Activated B cell treated with CpG ODN at 0.5 μM for 24 hours (primary cell): Measurements from ENCODE around the gene HDAC5. TPM values are rescaled to one million over a fixed set of nuclear protein-coding genes. Genes with fewer than 3 reads are reported as not detected.

Experiments used
- ATAC-seq: fragments of 200-7000 bp; cut with Tn5 transposase; one replicate; pipeline ENCODE4 v1.10.0; 2021; ENCODE audit warnings: low read depth, mild to moderate bottlenecking, moderate library complexity
- CTCF ChIA-PET: fragments of 350-600 bp; sonication (Branson Sonifier 250); formaldehyde crosslinking; loops from one replicate; lab custom pipeline; 2021; ENCODE audit warnings: antibody characterized with exemption; lab: Charles Lee
- POLR2A ChIA-PET: fragments of 350-600 bp; sonication (Branson Sonifier 250); formaldehyde crosslinking; loops from one replicate; lab custom pipeline; 2021; ENCODE audit warnings: antibody characterized with exemption; lab: Charles Lee
- DNase-seq: peaks from one replicate; pipeline ENCODE4 v3.0.0; 2022
- H3K27ac Mint-ChIP-seq: one replicate; pipeline ENCODE4 v1.8.0; 2020; ENCODE audit warnings: mixed read lengths
- H3K27me3 Mint-ChIP-seq: one replicate; pipeline ENCODE4 v1.8.0; 2021; ENCODE audit warnings: mixed read lengths
- H3K36me3 Mint-ChIP-seq: one replicate; pipeline ENCODE4 v1.8.0; 2021; ENCODE audit warnings: low read depth, mixed read lengths
- H3K4me1 Mint-ChIP-seq: one replicate; pipeline ENCODE4 v1.8.0; 2021; ENCODE audit warnings: mixed read lengths
- H3K4me3 Mint-ChIP-seq: one replicate; pipeline ENCODE4 v1.8.0; 2020; ENCODE audit warnings: mild to moderate bottlenecking, mixed read lengths
- H3K9me3 Mint-ChIP-seq: one replicate; pipeline ENCODE4 v1.8.0; 2020; ENCODE audit warnings: mixed read lengths
- intact Hi-C: fragments of 100-400 bp; cut with micrococcal nuclease; formaldehyde crosslinking; loops from one replicate; pipeline ENCODE4 v1.15.1; 2024
- total RNA-seq: library from RNA; stranded (reverse); gene quantifications from 2 replicates; pipeline ENCODE4 v1.2.3, GENCODE V29; 2022
- TF ChIP-seq, protein P1 (sequence below): fragments of 200-600 bp; IDR thresholded peaks from one replicate; pipeline ENCODE4 v1.8.0; 2022; ENCODE audit warnings: antibody characterized with exemption, mild to moderate bottlenecking

The HDAC5 gene
- total RNA-seq, 1 donor from 2014 or later: 35.1 TPM

DNA sequence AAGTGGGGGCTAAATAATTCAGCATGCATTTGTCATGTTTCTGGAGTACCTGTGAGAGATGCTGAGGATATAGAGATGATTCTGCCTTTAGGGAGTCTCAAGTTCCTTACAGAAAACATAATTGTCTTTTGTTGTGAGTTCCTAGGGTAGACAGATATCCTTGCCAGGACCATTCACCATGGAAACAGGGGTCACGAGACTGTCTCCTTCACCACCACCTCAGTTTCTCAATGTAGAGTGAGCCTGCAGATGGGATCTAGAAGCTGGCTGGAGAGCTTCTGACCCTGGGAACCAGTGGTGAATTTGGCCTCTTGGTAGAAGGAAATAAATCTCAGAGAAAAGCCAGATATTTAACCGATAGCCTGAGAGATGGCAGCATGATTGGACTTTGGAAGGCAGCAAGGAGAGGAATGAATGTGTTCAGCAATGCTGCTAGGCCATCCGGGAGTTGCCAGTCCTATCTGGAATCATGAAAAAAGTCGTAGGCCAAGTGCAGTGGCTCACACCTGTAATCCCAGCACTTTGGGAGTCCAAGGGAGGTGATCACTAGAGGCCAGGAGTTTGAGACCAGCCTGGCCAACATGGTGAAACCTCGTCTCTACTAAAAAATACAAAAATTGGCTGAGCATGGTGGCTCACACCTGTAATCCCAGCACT lies 7.4 kb upstream of the HDAC5 start:
- DNase-seq (no peak), ATAC-seq (no peak)
- POLR2A ChIA-PET: interaction anchor here (1.1 kb wide), 1 partner anchor 12 kb away, joined by 7 read pairs; no protein-coding TSS in a partner anchor
- Mint-ChIP-seq H3K27me3 (no peaks in the 10 kb centered on the region), H3K9me3 (no peaks in the 10 kb centered on the region), H3K4me3 (no peak overlapping the region), H3K36me3 (no peaks in the 10 kb centered on the region), H3K4me1 (peaks cover 6% of the 10 kb centered on the region), H3K27ac (no peak overlapping the region)
- intact Hi-C loops: no loop called here
- TF ChIP-seq, protein P1, sequence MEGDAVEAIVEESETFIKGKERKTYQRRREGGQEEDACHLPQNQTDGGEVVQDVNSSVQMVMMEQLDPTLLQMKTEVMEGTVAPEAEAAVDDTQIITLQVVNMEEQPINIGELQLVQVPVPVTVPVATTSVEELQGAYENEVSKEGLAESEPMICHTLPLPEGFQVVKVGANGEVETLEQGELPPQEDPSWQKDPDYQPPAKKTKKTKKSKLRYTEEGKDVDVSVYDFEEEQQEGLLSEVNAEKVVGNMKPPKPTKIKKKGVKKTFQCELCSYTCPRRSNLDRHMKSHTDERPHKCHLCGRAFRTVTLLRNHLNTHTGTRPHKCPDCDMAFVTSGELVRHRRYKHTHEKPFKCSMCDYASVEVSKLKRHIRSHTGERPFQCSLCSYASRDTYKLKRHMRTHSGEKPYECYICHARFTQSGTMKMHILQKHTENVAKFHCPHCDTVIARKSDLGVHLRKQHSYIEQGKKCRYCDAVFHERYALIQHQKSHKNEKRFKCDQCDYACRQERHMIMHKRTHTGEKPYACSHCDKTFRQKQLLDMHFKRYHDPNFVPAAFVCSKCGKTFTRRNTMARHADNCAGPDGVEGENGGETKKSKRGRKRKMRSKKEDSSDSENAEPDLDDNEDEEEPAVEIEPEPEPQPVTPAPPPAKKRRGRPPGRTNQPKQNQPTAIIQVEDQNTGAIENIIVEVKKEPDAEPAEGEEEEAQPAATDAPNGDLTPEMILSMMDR: no peak
- CTCF ChIA-PET: no interaction called here

DNA sequence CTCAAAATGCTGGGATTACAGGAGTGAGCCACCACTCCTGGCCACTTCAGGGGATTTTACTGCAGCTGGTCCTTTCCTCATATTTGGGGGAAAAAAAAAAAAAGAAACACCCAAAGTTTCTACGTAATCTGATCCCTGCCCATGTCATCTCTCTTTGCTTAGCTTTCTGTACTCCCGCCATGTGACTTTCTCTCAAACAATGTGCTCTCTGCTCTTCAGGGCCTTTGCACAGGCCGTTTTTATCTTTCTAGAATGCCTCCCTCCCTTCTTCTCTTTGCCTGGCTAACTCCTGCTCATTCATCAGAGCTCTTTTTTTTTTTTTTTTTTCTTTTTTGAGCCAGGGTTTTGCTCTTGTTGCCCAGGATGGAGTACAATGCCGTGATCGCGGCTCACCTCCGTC lies 4.9 kb upstream of the HDAC5 start:
- ATAC-seq: no peak
- POLR2A ChIA-PET: interaction anchor here (0.6 to 1.0 kb wide), 4 partner anchors 17 to 214 kb away, joined by 3 to 16 read pairs (median 6); partner anchors contain the start of gene ATXN7L3

DNA sequence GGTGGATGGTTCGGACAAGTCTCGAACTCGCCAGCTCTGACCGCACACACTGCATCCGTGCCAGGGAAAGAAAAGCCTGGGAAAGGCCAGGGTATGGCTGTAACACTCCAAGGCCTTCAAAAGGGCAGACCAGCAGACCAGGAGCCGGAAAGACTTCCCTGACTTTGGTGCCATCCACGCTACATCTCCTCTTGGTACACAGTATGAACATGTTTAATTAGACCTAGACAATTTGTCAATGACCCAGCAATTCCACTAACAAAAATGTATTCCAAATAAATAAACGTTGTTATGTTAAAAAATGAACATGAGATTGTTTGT lies 637 bp upstream of the HDAC5 start:
- Mint-ChIP-seq H3K4me1 (peaks cover 45% of the 10 kb centered on the region), H3K27me3 (no peaks in the 10 kb centered on the region), H3K27ac (peak overlapping the region; percentile 97), H3K4me3 (peak overlapping the region; percentile 95), H3K36me3 (peaks cover 9% of the 10 kb centered on the region), H3K9me3 (no peaks in the 10 kb centered on the region)
- CTCF ChIA-PET: interaction anchor here (0.7 to 1.3 kb wide), 9 partner anchors 8 to 230 kb away, joined by 3 to 7 read pairs (median 3); partner anchors contain the start of gene UBTF
- POLR2A ChIA-PET: interaction anchor here (0.6 to 3.2 kb wide), 20 partner anchors 8 to 808 kb away, joined by 3 to 30 read pairs (median 4); partner anchors contain the start of genes ATXN7L3, G6PC3, LSM12 and SLC25A39
- intact Hi-C loops: loop anchor here (5.0 kb wide), 4 partner anchors 117 to 378 kb away; partner anchors contain the start of genes GPATCH8 and GRN
- ATAC-seq (no peak), DNase-seq (no peak)
- TF ChIP-seq, protein P1: no peak

More for the DNA sequence above, 4.9 kb upstream of the HDAC5 start:
- peaks cover 3% of the 10 kb centered on the region for H3K36me3 Mint-ChIP-seq
- intact Hi-C loops: no loop called here
- peaks cover 14% of the 10 kb centered on the region for H3K4me1 Mint-ChIP-seq
- TF ChIP-seq, protein P1: no peak
- no peaks in the 10 kb centered on the region for H3K9me3 Mint-ChIP-seq
- CTCF ChIA-PET: interaction anchor here (0.6 kb wide), 1 partner anchor 333 kb away, joined by 3 read pairs; no protein-coding TSS in a partner anchor
- H3K27me3 Mint-ChIP-seq: no peaks in the 10 kb centered on the region
- no peak overlapping the region for H3K4me3 Mint-ChIP-seq
- H3K27ac Mint-ChIP-seq: no peak overlapping the region
- DNase-seq: no peak

DNA sequence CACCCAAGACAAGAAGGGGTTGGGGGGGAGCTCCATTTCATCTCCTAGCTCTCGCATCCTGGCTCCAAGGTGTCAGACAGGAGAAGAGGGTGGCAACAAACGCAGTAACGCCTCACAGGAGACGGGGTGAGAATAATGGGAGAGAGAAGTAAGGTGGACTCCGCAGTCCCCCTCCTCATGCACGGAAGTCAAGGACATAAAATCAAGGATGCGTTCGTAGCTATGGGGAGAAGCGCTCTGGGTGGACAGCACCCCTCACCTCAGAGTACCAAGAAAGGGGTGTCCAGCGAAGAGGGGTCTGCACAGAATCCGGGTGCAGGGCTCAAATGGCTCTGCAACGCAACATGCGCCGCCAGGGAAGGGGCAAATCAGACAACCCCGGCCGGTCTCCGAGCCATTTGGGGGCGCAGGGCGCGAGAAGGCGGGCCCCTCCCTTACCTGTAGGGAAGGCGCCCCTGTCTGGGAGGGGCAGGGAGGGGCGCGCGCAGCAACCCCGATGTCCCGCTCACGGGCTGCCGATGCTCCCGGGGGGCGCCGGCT lies 555 bp downstream of the HDAC5 start:
- no peaks in the 10 kb centered on the region for H3K27me3 Mint-ChIP-seq
- ChIA-PET POLR2A (interaction anchor here (0.7 to 3.2 kb wide), 23 partner anchors 7 to 807 kb away, joined by 3 to 30 read pairs (median 4); partner anchors contain the start of genes ATXN7L3, DHX8, G6PC3 and LSM12), CTCF (interaction anchor here (0.6 to 1.3 kb wide), 9 partner anchors 9 to 231 kb away, joined by 3 to 7 read pairs (median 3); partner anchors contain the start of genes GRN and UBTF)
- TF ChIP-seq, protein P1: no peak
- intact Hi-C loops: loop anchor here (1.0 to 5.0 kb wide), 10 partner anchors 18 to 379 kb away; partner anchors contain the start of genes G6PC3, GPATCH8, GRN and HROB
- no peaks in the 10 kb centered on the region for H3K9me3 Mint-ChIP-seq
- H3K36me3 Mint-ChIP-seq: peaks cover 14% of the 10 kb centered on the region
- peak overlapping the region; percentile 77 for H3K27ac Mint-ChIP-seq
- H3K4me3 Mint-ChIP-seq: peak overlapping the region; percentile 95
- peaks cover 54% of the 10 kb centered on the region for H3K4me1 Mint-ChIP-seq
- ATAC-seq: peak; percentile 4
- no peak for DNase-seq
